Left ventricle myocardium inferior (tissue), 1 donor: ENCODE results near the gene AARSD1. TPM values are rescaled to one million over a fixed set of nuclear protein-coding genes. Genes with fewer than 3 reads are reported as not detected.
"Not testable (repeated sequence)": the region's sequence is repeated elsewhere in the genome, so short reads cannot be mapped to it uniquely, and the experiment has no call there.

Source experiments
- DNase-seq: peaks from one replicate; pipeline ENCODE4 v3.0.0-alpha.2; 2020
- H3K27ac ChIP-seq: fragments of 200-600 bp; replicated peaks from 2 replicates; pipeline ENCODE4 v1.8.0; 2021
- H3K27me3 ChIP-seq: fragments of 200-600 bp; 2 replicates; pipeline ENCODE4 v1.8.0; 2021; ENCODE audit warnings: low read depth
- H3K36me3 ChIP-seq: fragments of 200-600 bp; 2 replicates; pipeline ENCODE4 v1.8.0; 2021
- H3K4me1 ChIP-seq: fragments of 200-600 bp; 2 replicates; pipeline ENCODE4 v1.8.0; 2021
- H3K4me3 ChIP-seq: fragments of 200-600 bp; 2 replicates; pipeline ENCODE4 v1.8.0; 2021; ENCODE audit warnings: mild to moderate bottlenecking, moderate library complexity
- H3K9me3 ChIP-seq: fragments of 200-600 bp; replicated peaks from 2 replicates; pipeline ENCODE4 v1.8.0; 2021
- intact Hi-C: fragments of 100-400 bp; cut with micrococcal nuclease; formaldehyde crosslinking; loops from one replicate; pipeline ENCODE4 v1.11.0; 2022
- total RNA-seq: library from RNA; stranded (reverse); fragmentation: NEBNext Ultra II Directional; extraction: Animal tissue kit (Norgen Biotek cat#: 25700); gene quantifications from one replicate; pipeline ENCODE4 v1.2.1, GENCODE V29; 2021
- TF ChIP-seq, protein P1 (sequence below): fragments of 200-600 bp; IDR thresholded peaks from 2 replicates; pipeline ENCODE4 v1.8.0; 2021; ENCODE audit warnings: antibody characterized with exemption, mild to moderate bottlenecking, borderline replicate concordance
- donor health status: DM: no; HTN: yes; CAD: no; lungs with severe emphysema.

AARSD1 gene
- total RNA-seq, 1 donor from 2014 or later = 26.0 TPM

DNA sequence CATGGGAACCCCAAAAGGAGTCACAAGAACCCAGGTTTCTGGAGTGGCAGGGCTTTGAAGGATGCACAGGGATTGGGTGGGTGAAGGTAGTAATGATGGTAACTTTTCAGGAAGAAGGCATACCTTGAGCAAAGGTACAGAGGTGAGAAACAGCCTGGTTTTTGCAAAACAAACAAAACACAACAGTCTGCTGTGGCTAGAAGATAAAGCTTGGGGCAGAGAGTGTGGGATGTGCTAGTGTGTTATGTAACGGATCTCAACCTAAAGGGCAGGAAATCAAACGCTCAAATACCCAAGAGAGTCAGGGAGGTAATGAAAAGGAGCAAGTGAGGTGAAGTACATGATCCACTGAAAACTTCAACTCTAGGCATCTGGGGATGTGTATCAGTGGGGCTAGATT is 11.0 kb upstream of the AARSD1 start:
- DNase-seq = no peak
- H3K27me3 ChIP-seq = no peaks in the 10 kb centered on the region
- H3K36me3 ChIP-seq = no peaks in the 10 kb centered on the region
- H3K4me3 ChIP-seq = no peak overlapping the region
- H3K4me1 ChIP-seq = peaks cover 14% of the 10 kb centered on the region
- TF ChIP-seq, protein P1, sequence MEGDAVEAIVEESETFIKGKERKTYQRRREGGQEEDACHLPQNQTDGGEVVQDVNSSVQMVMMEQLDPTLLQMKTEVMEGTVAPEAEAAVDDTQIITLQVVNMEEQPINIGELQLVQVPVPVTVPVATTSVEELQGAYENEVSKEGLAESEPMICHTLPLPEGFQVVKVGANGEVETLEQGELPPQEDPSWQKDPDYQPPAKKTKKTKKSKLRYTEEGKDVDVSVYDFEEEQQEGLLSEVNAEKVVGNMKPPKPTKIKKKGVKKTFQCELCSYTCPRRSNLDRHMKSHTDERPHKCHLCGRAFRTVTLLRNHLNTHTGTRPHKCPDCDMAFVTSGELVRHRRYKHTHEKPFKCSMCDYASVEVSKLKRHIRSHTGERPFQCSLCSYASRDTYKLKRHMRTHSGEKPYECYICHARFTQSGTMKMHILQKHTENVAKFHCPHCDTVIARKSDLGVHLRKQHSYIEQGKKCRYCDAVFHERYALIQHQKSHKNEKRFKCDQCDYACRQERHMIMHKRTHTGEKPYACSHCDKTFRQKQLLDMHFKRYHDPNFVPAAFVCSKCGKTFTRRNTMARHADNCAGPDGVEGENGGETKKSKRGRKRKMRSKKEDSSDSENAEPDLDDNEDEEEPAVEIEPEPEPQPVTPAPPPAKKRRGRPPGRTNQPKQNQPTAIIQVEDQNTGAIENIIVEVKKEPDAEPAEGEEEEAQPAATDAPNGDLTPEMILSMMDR = no peak
- intact Hi-C loops = no loop called here
- no peaks in the 10 kb centered on the region for H3K9me3 ChIP-seq
- no peak overlapping the region for H3K27ac ChIP-seq

DNA sequence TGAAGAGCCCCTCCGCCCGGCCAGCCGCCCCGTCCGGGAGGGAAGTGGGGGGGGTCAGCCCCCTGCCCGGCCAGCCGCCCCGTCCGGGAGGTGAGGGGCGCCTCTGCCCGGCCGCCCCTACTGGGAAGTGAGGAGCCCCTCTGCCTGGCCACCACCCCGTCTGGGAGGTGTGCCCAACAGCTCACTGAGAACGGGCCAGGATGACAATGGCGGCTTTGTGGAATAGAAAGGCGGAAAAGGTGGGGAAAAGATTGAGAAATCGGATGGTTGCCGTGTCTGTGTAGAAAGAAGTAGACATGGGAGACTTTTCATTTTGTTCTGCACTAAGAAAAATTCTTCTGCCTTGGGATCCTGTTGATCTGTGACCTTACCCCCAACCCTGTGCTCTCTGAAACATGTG is 9.1 kb upstream of the AARSD1 start:
- DNase-seq, H3K4me1 ChIP-seq, H3K9me3 ChIP-seq, H3K27ac ChIP-seq, H3K27me3 ChIP-seq, H3K4me3 ChIP-seq, intact Hi-C loops, H3K36me3 ChIP-seq: not testable (repeated sequence)

DNA sequence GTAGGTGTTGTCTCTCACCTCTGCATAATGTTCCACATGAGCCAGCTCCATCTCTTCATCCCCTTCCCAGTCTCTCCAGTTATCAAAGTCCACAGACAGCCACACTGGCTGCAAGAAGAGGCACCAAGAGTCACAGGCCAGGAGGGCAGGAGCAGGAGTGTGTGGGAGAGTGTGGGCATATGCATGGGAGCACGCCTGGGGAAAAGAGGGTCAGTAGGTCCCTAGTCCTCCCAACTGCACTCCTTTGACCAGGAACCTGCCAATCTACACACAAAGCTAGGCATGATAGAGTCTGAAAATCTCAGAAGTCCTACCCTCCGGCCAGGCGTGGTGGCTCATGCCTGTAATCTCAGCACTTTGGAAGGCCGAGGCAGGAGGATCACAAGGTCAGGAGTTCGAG is 7.3 kb upstream of the AARSD1 start:
- Histone ChIP-seq H3K27ac (no peak overlapping the region), H3K27me3 (no peaks in the 10 kb centered on the region), H3K4me3 (no peak overlapping the region), H3K36me3 (no peaks in the 10 kb centered on the region), H3K9me3 (no peaks in the 10 kb centered on the region), H3K4me1 (no peaks in the 10 kb centered on the region)
- intact Hi-C loops = no loop called here
- TF ChIP-seq, protein P1 = no peak
- DNase-seq = no peak

DNA sequence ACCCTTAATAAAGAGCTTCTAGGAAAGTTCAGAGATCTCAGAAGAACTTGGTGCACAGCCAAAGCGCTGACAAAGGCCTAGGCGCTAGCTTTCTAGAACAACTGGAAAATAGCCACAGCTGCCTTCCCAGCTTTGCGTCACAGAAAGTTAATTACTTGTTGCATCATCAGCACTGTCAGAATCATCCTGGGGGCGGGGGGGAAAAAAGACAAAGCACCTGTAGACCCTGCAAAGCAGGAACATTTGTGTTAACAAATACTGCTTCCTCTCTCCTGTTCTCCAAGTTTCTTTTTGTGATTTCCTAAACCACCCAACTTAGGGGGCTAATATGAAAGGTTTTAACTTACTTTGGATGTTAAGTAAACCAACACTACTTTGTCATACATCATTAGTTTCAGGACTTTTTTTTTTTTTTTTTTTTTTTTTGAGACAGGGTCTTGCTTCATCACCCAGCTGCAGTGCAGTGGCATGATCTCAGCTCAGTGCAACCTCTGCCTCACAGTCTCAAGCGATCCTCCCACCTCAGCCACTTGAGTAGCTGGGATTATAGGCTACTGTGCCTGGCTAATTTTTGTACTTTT is 4.8 kb upstream of the AARSD1 start:
- no peaks in the 10 kb centered on the region for H3K9me3 ChIP-seq
- H3K27ac ChIP-seq = no peak overlapping the region
- no peak overlapping the region for H3K4me3 ChIP-seq
- TF ChIP-seq, protein P1 = no peak
- no peaks in the 10 kb centered on the region for H3K36me3 ChIP-seq
- H3K4me1 ChIP-seq = peaks cover 10% of the 10 kb centered on the region
- H3K27me3 ChIP-seq = no peaks in the 10 kb centered on the region
- intact Hi-C loops = no loop called here
- DNase-seq = no peak

DNA sequence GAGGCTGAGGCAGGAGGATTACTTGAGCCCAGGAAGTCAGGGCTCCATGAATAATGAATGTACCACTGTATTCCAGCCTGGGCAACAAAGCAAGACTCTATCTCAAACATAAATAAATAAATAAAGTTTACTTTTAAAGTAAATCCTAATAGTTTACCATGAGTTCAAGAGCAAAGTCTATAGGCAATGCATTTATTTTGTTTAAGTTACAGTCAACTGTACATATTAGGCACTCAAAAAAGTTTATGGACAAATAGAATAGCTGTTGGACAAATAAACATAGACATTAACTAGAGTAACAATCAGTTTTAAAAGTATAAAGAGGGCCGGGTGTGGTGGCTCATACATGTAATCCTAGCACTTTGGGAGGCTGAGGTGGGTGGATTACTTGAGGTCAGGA is 3.7 kb upstream of the AARSD1 start:
- Histone ChIP-seq H3K36me3 (peaks cover under 1% of the 10 kb centered on the region), H3K9me3 (no peaks in the 10 kb centered on the region), H3K27me3 (no peaks in the 10 kb centered on the region), H3K27ac (no peak overlapping the region), H3K4me3 (no peak overlapping the region), H3K4me1 (peaks cover 20% of the 10 kb centered on the region)
- intact Hi-C loops = no loop called here
- DNase-seq = no peak
- TF ChIP-seq, protein P1 = no peak

DNA sequence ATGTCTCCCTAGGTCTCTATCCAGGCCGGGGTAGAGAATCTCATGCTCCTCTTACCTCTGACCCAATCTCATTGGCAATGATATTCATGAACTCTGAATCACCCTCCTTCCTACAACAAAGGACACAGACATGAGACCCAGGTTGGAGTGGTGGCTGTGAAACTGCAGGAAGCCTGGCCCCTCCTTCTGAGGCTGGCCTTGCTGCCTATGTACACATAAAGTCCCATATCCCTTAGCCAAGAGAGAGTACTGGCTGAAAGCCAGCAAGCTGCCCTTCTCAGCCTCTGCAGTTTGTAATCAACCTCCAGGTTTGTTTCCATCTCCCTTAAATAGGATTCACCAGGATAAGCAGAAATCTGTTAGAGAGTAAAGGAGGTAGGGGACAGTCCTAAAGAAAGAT is 10.6 kb downstream of the AARSD1 start:
- TF ChIP-seq, protein P1 = no peak
- DNase-seq = no peak
- Histone ChIP-seq H3K27ac (no peak overlapping the region), H3K4me3 (no peak overlapping the region), H3K4me1 (no peaks in the 10 kb centered on the region), H3K36me3 (peaks cover 94% of the 10 kb centered on the region), H3K9me3 (no peaks in the 10 kb centered on the region), H3K27me3 (no peaks in the 10 kb centered on the region)
- intact Hi-C loops = no loop called here
